ENCODE results near the gene TSPAN4.

TSPAN4 gene

DNA sequence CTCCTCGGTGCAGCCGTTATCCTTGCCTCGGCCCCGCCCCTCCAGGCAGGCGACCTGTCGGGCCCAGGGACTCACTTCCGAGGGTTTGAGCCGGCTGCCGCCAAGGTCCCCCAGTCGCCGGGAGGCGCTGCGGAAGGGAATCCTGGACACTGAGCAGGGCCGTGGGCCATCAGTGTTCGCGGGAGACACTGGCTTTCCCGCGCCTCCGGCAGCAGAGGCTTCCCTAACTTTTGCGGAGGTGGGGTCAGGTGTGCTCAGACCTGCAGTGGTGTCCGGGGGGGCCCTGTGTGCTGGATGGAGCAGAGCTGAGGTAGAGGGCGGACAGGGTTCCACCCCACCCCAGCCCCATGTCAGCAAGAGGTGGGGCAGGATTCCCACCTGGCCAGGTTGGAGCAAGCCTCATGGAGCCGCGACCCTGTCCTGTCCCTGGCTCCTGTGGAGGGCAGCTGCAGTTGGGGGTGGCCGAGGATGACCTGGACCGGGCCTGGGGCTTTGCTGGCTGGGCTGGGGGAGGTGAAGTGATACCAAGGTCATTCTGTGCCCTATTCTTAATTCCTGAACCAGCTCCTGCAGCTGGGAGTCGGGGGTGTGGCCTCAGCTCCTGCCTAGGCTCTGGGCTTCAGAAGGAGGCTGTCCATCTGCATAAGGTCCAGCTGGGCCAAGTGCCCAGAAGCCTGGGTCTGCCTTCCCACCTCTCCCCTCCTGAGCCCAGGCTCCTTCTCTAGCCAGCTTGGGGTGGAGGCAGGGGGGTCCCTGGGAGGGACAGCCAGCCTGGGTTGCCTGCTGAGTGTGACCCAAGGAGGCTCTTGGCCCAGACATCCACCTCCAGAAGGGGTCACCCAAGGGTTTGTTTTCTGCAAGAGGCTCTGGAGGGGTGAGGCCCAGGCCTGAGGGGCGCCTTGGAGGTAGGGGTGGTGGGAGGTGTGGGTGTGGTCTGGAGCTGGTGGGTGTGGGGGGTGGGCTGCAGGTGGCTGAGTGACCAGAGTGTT is 8.4 kb downstream of the TSPAN4 start:
- ATAC-seq, result no peak
- DNase-seq, result no peak

GRCh38 chr11:852762-853161 is 10.1 kb downstream of the TSPAN4 start:
- ATAC-seq (no peak), DNase-seq (no peak)

GRCh38 chr11:853682-854448 is 11.2 kb downstream of the TSPAN4 start:
- ATAC-seq (no peak), DNase-seq (no peak)

- ATAC-seq (no peak), DNase-seq (no peak)
Observed at GRCh38 chr11:854601-855329, 12.1 kb downstream of the TSPAN4 start.

- no peak for DNase-seq
- ATAC-seq, result no peak
Observed at GRCh38 chr11:855330-855674, 12.7 kb downstream of the TSPAN4 start.

- no peak for DNase-seq
Observed at GRCh38 chr11:855796-856195, 13.1 kb downstream of the TSPAN4 start.

GRCh38 chr11:856397-856796 is 13.7 kb downstream of the TSPAN4 start:
- DNase-seq (no peak), ATAC-seq (no peak)

More at GRCh38 chr11:855796-856195, 13.1 kb downstream of the TSPAN4 start:
- no peak for ATAC-seq

GRCh38 chr11:858053-858761 is 15.6 kb downstream of the TSPAN4 start:
- ATAC-seq (no peak), DNase-seq (no peak)

DNA sequence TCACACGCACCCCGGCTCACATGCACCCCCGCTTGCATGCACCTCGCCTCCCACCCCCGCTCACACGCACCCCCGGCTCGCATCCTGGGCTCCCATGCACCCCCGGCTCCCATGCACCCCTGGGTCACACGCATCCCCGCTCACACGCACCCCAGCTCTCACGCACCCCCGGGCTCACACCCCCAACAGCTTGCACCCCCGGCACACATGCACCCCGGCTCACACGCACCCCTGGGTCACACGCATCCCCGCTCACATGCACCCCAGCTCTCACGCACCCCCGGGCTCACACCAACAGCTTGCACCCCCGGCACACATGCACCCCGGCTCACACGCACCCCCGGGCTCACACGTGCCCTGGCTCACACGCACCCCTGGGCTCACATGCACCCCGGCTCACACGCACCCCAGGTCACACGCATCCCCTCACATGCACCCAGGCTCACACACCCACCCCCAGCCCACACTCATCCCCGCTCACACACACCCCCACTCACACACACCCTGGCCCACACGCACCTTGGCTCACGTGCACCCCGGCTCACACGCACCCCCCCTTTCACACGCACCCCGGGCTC is 16.2 kb downstream of the TSPAN4 start:
- no peak for DNase-seq
- no peak for ATAC-seq

DNA sequence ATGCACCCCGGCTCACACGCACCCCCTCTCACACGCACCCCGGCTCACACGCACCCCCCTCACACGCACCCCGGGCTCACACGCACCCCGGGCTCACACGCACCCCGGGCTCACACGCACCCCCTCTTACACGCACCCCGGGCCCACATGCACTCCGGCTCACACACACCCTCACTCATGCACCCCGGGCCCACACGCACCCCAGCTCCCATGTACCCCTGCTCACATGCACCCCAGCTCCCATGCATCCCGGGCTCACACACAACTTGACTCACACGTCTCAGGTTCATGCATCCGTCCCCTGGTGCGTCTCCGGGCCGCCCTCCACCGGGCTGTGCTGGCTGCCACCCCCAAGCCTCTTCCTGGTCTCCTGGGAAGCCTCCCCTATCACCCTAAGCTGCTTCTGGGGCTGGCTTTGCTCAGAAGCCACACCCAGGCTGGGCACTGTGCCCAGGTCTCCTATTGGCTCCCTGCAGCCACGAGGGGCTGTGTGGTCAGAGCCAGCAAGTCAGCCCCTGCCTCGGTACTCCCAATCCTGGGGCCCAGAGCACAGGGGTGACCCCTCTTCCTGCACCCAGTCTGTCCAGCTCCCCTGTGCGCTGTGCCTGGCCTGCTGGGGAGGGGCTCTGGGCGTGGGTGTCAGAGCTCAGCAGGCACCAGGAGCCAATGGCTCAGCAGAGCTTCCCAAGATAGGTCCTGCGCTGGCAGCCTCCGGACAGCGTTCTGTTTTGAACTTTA is 16.9 kb downstream of the TSPAN4 start:
- no peak for DNase-seq

GRCh38 chr11:860234-861104 is 17.8 kb downstream of the TSPAN4 start:
- no peak for DNase-seq
- no peak for ATAC-seq

More for the DNA sequence above, 16.9 kb downstream of the TSPAN4 start:
- no peak for ATAC-seq

DNA sequence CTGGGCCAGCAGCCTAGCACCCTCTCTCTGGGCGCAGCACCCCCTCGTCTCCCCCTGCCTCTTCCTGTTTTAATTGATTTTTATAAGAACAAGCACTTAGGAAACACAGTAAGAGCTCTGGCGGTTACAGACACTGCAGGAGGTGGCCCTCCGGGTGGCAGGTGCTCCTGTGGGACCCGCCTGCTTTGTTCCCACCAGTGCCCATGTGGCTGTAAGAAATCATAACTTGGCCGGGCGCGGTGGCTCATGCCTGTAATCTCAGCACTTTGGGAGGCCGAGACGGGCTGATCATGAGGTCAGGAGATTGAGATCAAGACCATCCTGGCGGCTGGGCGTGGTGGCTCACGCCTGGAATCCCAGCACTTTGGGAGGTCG is 18.4 kb downstream of the TSPAN4 start:
- ATAC-seq, result no peak
- no peak for DNase-seq

DNA sequence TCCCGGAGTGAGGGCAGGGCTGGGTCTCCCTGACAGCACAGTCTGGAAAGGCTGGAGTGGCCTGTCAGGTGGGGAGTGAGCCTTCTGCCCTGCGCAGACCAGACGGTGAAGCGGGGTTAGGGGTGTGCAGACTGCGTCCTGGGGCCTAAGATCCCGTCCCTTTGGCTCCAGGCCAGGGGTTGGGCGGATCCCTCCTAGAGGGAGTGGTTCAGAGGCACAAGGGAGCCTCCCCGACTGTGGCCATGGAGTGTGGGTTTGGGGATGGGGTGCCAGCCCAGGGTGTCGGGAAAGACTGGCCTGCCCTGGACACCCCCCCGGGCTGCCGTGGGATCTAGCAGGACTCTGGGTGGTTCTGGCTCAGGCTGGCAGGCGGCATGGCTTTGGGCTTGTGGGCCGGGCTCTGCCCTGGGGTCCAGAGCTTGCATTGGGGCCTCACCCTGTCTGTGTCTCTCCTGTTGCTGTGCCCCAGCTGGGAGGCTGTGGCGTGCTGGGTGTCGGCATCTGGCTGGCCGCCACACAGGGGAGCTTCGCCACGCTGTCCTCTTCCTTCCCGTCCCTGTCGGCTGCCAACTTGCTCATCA is 19.5 kb downstream of the TSPAN4 start:
- no peak for DNase-seq
- no peak for ATAC-seq

GRCh38 chr11:862696-863022 is 20.0 kb downstream of the TSPAN4 start:
- DNase-seq, result no peak
- no peak for ATAC-seq

- no peak for DNase-seq
Observed at GRCh38 chr11:863023-863909, 20.6 kb downstream of the TSPAN4 start.

DNA sequence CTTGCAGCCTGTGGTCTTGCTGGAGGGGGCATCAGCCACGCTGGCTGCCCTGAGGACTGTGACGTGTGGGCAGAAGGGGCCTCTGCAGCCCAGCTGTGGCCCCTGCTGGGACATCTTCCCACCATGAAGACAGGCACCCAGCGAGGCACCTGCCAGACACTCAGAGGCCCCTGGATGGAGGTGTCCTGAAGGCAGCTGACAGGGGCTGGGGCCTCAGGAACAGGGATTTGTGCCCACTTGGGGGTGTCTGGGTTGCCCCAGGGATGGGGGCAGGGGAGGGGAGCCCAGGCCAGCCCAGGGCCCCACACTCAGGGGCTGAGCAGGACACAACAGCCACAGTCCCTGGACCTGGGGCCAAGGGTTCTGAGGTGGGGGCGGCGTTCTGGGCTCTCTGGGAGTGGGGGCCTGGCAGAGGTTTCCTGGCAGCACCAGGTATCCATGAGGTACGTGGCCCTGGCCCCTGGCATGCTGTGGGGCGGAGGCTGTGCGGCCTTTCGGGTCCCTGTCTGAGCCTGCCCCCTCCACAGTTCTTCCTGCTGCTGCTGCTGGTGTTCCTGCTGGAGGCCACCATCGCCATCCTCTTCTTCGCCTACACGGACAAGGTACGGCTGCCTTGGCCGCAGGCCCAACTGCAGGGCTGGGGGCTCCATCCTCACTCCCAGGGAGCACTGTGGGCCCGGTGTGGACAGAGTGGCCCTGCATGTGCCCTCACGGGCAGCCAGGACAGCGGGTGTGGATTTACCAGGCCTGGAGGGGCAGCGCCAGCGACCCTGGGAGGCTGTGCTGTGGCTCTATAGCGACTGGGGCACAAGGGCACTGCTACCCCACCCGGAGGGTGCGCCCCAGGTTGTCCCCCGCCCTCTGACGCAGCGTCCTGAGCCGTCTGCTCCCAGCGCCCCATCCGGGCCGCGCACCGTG is 21.5 kb downstream of the TSPAN4 start:
- DNase-seq (no peak), ATAC-seq (peak; percentile 2)

More at GRCh38 chr11:863023-863909, 20.6 kb downstream of the TSPAN4 start:
- ATAC-seq, result no peak

DNA sequence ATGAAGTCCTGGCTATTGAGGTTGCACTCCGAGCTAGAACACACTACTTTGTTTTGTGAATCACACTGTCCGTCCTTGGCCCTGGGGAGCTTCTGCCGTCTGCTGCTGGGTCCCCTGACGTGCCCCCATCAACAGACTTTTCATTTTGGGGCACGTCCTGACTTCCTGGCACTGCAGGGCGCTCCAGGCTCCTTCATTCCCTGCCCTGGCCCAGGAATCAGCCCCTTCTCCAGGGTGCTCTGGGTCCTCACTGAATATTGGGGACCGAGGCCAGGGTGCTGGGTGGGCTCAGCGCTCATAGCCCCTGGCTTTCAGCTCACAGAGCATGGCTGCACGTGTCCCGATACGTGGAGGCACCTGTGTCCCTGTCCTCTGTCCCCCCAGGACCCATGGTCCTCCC is 22.2 kb downstream of the TSPAN4 start:
- no peak for DNase-seq
- no peak for ATAC-seq
